NB4 (cell line): ENCODE data around the gene TCP11L2.

Experiments
- CTCF ChIP-seq: IDR thresholded peaks from one replicate; pipeline ENCODE4 v1.5.1; 2012; ENCODE audit warnings: low read depth, low read length
- POLR2A ChIP-seq: IDR thresholded peaks from 2 replicates; pipeline ENCODE4 v1.6.1; 2011; ENCODE audit warnings: mild to moderate bottlenecking; ENCODE audit not compliant: insufficient read length; ENCODE audit errors: extremely low read depth

- TF ChIP-seq CTCF (no peak), POLR2A (no peak)
Observed at GRCh38 chr12:106386813-106387535, 84.4 kb downstream of the TCP11L2 start.
